ENCODE measurements around the gene MAZ.
"Not testable (repeated sequence)": the region's sequence is repeated elsewhere in the genome, so short reads cannot be mapped to it uniquely, and the experiment has no call there.

The MAZ gene

GRCh38 chr16:29784157-29784556 is 22.2 kb upstream of the MAZ start:
- no peak for DNase-seq (ENCODE audit: low read depth in 1 of 2, low spot score in 1 of 2)

GRCh38 chr16:29784901-29785500 is 21.3 kb upstream of the MAZ start:
- peak; percentile 59 to 65 for DNase-seq (ENCODE audit: low read depth in 1 of 2, low spot score in 1 of 2)

DNA sequence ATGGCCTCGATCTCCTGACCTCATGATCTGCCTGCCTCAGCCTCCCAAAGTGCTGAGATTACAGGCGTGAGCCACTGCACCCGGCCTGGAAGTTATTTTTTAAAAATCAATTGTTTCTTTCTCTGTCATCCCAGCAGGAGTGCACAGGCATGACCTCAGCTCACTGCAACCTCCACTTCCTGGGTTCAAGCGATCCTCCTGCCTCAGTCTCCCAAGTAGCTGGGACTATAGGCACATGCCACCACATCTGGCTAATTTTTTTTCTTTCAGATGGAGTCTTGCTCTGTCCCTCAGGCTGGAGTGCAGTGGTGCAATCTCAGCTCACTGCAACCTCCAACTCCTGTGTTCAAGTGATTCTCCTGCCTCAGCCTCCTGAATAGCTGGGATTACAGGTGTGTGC is 19.2 kb upstream of the MAZ start:
- DNase-seq (ENCODE audit: low read depth in 1 of 2, low spot score in 1 of 2), result not testable (repeated sequence)

- DNase-seq (ENCODE audit: low read depth in 1 of 2, low spot score in 1 of 2), result no peak
Measured at GRCh38 chr16:29789775-29790182, 16.6 kb upstream of the MAZ start.

- DNase-seq (ENCODE audit: low read depth in 1 of 2, low spot score in 1 of 2), result peak; percentile 99 to 100
Measured at GRCh38 chr16:29790183-29790948, 16.0 kb upstream of the MAZ start, which contains the start of gene KIF22. Gene KIF22 (plus strand): TSS chr16:29790751. CDS start chr16:29790760, 9 bp downstream.

DNA sequence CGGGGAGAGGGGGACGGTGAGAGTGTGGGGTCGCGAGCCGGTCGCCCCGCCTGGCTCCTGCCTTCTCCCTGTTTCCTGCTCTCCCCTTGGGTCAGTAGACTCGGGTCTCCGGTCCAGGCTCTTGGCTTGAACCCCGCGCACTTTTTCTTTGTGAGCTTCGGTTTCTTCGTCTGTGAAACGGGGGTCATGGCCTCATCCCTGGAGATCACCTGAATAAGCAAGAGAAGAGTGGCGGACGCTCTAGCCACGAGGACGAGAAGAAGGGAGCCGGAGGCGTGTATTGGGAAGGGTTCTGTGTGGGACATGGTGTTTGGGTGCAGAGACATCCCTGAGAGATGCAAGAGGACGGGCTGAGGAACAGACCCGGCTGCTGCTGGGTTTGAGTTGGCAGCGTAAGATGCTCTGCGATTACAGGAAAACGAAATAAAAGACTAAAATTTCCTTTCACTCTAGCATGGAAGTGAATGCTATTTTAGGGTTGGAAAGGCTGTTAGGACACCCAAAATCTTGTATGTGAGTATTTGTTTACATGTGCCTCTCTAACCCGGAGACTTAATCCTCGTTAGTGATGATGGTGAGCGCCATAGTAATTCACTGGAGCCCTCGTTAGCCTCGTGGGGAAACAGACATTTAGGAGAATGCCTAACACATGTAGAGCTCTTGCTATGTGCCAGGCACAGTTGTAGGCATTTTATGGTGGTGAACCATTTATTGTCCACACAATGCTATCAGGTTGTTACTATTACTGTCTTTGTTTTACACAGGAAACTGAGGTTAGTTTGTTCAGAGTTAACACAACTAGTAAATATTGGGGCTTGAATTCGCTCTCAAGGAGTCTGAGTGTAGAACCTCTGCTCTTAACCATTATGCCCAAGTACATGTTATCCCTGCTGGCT is 15.1 kb upstream of the MAZ start:
- DNase-seq (ENCODE audit: low read depth in 1 of 2, low spot score in 1 of 2), result no peak

- no peak for DNase-seq (ENCODE audit: low read depth in 1 of 2, low spot score in 1 of 2)
Measured at GRCh38 chr16:29791845-29792807, 14.2 kb upstream of the MAZ start.

- not testable (repeated sequence) for DNase-seq (ENCODE audit: low read depth in 1 of 2, low spot score in 1 of 2)
Measured at GRCh38 chr16:29793153-29793552, 13.2 kb upstream of the MAZ start.

- no peak for DNase-seq (ENCODE audit: low read depth in 1 of 2, low spot score in 1 of 2)
Measured at GRCh38 chr16:29794231-29794710, 12.1 kb upstream of the MAZ start.

DNA sequence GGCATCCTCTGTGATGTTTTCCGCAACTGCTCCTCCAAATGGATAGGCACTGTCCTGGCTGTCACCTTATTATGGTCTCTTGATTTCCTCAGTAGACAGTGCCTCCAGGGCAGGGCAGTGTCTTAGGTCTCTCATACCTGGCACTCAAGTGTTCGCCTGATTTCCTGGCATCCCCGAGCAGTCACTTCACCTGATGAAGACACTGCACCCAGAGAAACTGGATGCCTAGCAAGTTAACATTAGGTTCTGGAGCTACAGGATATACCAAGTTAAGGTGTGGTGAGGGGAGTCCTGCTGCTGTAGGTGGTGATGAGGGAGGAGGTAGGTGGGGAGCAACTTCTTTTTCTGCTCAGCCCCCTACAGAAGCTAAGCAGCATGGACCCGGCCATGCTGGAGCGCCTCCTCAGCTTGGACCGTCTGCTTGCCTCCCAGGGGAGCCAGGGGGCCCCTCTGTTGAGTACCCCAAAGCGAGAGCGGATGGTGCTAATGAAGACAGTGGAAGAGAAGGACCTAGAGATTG is 3.9 kb upstream of the MAZ start:
- no peak for DNase-seq (ENCODE audit: low read depth in 1 of 2, low spot score in 1 of 2)

DNA sequence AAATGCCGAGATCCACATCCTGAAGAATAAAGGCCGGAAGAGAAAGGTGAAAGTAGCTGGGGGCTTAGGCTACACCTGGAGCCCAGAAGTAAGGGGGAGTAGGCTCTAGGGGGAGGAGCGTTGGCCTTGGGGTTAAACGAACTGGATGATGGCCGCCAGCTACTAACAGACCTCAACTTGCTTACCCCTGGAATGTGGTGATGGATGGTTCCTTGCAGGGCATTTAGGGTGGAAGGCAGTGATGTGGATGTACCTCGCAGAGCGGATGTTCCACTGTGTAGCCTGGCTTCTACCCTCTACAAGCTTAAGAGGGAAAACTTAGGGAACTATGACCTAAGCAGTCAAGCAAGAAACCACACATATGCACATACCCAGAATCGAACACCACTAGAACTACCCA is 2.3 kb upstream of the MAZ start:
- no peak for DNase-seq (ENCODE audit: low read depth in 1 of 2, low spot score in 1 of 2)

- DNase-seq (ENCODE audit: low read depth in 1 of 2, low spot score in 1 of 2), result no peak
Measured at GRCh38 chr16:29804455-29805231, 1.7 kb upstream of the MAZ start.

DNA sequence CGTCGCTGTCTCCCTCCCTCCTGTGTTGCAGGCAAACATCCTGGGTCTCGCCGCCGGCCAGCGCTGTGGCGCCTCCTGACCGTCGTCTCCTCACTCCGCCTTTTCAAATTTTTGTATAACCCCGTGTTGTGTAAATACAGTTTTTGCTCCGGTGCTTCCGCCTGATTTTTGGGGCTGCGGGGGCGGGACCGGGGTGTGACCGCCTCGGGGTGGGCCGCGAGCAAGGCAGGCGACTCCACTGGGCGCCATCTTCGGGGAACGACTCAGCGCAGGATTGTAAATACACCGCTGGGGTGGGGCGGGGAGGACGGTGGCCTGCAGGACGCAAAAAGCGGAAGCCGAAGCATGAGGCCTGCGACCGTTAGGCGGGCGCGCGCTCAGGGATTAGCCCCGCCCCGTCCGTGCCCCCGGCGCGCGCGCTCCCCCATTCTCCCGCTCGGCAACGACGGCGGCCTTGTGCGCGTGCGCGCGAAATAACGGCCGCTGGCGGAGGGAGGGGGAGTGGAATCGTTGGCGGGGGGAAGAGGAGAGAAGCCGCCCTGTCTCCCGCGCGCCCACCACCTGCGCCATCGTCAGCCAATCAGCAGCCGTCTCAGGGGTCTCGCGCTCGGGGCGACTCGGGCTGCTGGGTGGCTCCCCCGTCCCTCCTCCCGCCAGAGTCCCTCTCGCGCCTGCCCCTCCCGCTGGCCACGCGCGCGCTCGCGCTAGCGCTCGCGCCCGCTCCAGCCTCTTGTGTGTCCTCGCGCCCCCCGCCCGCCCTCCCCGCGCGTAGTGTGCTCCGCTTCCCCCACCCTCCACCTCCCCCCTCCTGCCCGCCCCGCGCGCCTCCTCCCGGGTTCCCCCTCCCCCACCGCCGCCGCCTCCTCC is 864 bp upstream of the MAZ start:
- DNase-seq (ENCODE audit: low read depth in 1 of 2, low spot score in 1 of 2), result peak; percentile 96 to 97

- DNase-seq (ENCODE audit: low read depth in 1 of 2, low spot score in 1 of 2), result peak in 1 of 2 donors; percentile 49
Measured at GRCh38 chr16:29806641-29807425, 504 bp downstream of the MAZ start.

GRCh38 chr16:29807426-29808218 is 1.3 kb downstream of the MAZ start:
- peak; percentile 72 to 74 for DNase-seq (ENCODE audit: low read depth in 1 of 2, low spot score in 1 of 2)

DNA sequence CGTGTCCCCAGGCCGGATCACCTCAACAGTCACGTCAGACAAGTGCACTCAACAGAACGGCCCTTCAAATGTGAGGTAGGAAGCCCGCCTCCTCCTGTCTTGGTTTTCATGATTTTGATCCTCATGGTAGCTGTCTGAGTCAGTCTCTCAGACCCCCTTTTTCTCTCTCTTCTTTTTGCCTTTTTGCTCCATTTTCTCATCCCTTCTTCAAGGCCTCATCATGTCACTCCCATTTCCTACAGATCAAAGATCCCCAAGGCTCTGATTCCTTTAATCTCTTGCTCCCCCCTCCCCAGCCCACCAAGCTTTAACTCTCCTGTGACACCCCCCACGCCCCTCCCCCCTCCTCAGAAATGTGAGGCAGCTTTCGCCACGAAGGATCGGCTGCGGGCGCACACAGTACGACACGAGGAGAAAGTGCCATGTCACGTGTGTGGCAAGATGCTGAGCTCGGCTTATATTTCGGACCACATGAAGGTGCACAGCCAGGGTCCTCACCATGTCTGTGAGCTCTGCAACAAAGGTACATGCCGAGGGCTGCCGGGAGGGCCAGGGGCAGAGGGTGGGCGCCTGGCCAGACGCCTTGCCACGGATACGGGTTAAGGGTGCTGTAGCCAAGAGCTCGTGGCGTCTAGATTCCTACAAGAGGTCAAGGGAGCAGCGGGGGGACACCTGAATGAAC is 2.0 kb downstream of the MAZ start:
- no peak for DNase-seq (ENCODE audit: low read depth in 1 of 2, low spot score in 1 of 2)
